ENCODE results near the gene CCND3.

DNA sequence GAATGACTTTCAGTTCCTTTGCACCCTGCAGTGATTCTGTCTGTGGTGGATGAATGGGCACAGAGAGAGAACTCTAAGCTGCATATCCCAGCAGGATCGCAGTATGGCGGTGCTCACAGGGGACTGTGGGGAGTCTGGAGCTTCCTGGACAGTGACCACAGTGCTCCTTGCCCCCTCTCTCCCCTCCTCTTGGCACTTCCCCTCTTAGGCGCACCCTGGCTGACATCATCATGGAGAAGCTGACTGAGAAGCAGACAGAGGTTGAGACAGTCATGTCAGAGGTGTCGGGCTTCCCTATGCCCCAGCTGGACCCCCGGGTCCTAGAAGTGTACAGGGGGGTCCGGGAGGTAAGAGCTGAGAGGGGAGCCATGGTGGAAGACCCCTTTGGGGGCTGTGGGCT is 11.7 kb downstream of the CCND3 start:
- TF ChIP-seq, protein P1, sequence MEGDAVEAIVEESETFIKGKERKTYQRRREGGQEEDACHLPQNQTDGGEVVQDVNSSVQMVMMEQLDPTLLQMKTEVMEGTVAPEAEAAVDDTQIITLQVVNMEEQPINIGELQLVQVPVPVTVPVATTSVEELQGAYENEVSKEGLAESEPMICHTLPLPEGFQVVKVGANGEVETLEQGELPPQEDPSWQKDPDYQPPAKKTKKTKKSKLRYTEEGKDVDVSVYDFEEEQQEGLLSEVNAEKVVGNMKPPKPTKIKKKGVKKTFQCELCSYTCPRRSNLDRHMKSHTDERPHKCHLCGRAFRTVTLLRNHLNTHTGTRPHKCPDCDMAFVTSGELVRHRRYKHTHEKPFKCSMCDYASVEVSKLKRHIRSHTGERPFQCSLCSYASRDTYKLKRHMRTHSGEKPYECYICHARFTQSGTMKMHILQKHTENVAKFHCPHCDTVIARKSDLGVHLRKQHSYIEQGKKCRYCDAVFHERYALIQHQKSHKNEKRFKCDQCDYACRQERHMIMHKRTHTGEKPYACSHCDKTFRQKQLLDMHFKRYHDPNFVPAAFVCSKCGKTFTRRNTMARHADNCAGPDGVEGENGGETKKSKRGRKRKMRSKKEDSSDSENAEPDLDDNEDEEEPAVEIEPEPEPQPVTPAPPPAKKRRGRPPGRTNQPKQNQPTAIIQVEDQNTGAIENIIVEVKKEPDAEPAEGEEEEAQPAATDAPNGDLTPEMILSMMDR (conservative IDR thresholded peaks at IDR 0.05; ENCODE audit: low read length): no peak
- no peak for TF ChIP-seq EZH2phosphoT487 (IDR thresholded peaks at IDR 0.05; ENCODE audit: borderline replicate concordance, low read depth, low read length)

All from OCI-LY7 (cell line).